SK-N-SH (cell line): ENCODE results near the gene PIAS4. TPM values are rescaled to one million over a fixed set of nuclear protein-coding genes. Genes with fewer than 3 reads are reported as not detected.

Experiments
- CTCF ChIA-PET: fragments of 300-600, 350-600 bp; formaldehyde crosslinking; extraction: SDS; loops from one replicate; lab custom pipeline; 2021; lab: Yijun Ruan, JAX
- POLR2A ChIA-PET: fragments of 350-600 bp; sonication (Branson Sonifier 250); formaldehyde crosslinking; extraction: SDS; loops from one replicate; lab custom pipeline; 2020; ENCODE audit warnings: antibody characterized with exemption, inconsistent platforms; lab: Yijun Ruan, JAX
- DNase-seq: peaks from one replicate; pipeline ENCODE4 v3.0.0; 2012
- H2AFZ ChIP-seq: fragments of 200-600 bp; sonication (generic); 2 replicates; pipeline ENCODE4 v1.8.1; 2016; ENCODE audit warnings: antibody characterized with exemption, mild to moderate bottlenecking, low read depth
- H3F3A ChIP-seq: fragments of 200-600 bp; sonication (generic); replicated peaks from 2 replicates; pipeline ENCODE3; 2016; ENCODE audit warnings: antibody characterized with exemption, mild to moderate bottlenecking; ENCODE audit not compliant: insufficient read depth
- H3K27ac ChIP-seq, 2 experiments: fragments of 200-500 bp in 1 of 2; fragments of 200-600 bp in 1 of 2; sonication (Bioruptor generic) in 1 of 2; sonication (generic), shearing (Covaris generic) in 1 of 2; 2 replicates each; pipeline versions ENCODE4 v1.5.1 to v1.6.1; 2014 to 2016; ENCODE audit warnings: low read depth in 2 of 2, inconsistent platforms in 1 of 2, low read length in 1 of 2, mild to moderate bottlenecking in 1 of 2, mixed read lengths in 1 of 2
- H3K27me3 ChIP-seq: fragments of 200-600 bp; sonication (generic), shearing (Covaris generic); 2 replicates; pipeline ENCODE4 v1.6.1; 2016; ENCODE audit warnings: mixed run types; ENCODE audit not compliant: insufficient read depth
- H3K36me3 ChIP-seq, 2 experiments: fragments of 200-500 bp in 1 of 2; fragments of 200-600 bp in 1 of 2; sonication (Bioruptor generic) in 1 of 2; sonication (generic) in 1 of 2; replicated peaks in 1 of 2; 2 replicates each; pipeline versions ENCODE3 to v1.5.1; 2014 to 2016; ENCODE audit warnings: low read length in 1 of 2, mild to moderate bottlenecking in 1 of 2; ENCODE audit not compliant: insufficient read depth in 2 of 2, control insufficient read depth in 1 of 2
- H3K4me1 ChIP-seq, 2 experiments: fragments of 200-500 bp in 1 of 2; fragments of 200-600 bp in 1 of 2; sonication (Bioruptor generic) in 1 of 2; sonication (generic), shearing (Covaris generic) in 1 of 2; 2 replicates each; pipeline versions ENCODE4 v1.5.1 to v1.6.1; 2014 to 2016; ENCODE audit warnings: low read depth in 1 of 2, low read length in 1 of 2, mixed run types in 1 of 2; ENCODE audit not compliant: insufficient read depth in 2 of 2, control insufficient read depth in 1 of 2
- H3K4me2 ChIP-seq: fragments of 200-600 bp; sonication (generic), shearing (Covaris generic); 2 replicates; pipeline ENCODE4 v1.6.1; 2017; ENCODE audit warnings: mixed run types
- H3K4me3 ChIP-seq, 2 experiments: fragments of 200-500 bp in 1 of 2; fragments of 200-600 bp in 1 of 2; sonication (Bioruptor generic) in 1 of 2; sonication (generic), shearing (Covaris generic) in 1 of 2; 2 replicates each; pipeline versions ENCODE4 v1.5.1 to v1.8.1; 2014 to 2016; ENCODE audit warnings: low read depth in 2 of 2, inconsistent platforms in 1 of 2, low read length in 1 of 2, mild to moderate bottlenecking in 1 of 2, mixed read lengths in 1 of 2, moderate library complexity in 1 of 2
- H3K79me2 ChIP-seq: fragments of 200-600 bp; sonication (generic); 2 replicates; pipeline ENCODE4 v1.8.1; 2017; ENCODE audit warnings: mild to moderate bottlenecking; ENCODE audit not compliant: insufficient read depth
- H3K9ac ChIP-seq: fragments of 200-600 bp; sonication (generic); 2 replicates; pipeline ENCODE4 v1.6.1; 2017; ENCODE audit warnings: mixed run types
- H3K9me2 ChIP-seq: fragments of 200-600 bp; sonication (generic); 2 replicates; pipeline ENCODE4 v1.6.1; 2017; ENCODE audit warnings: mixed run types
- H3K9me3 ChIP-seq: fragments of 200-600 bp; sonication (generic); 2 replicates; pipeline ENCODE4 v1.6.1; 2017; ENCODE audit warnings: mixed run types, mild to moderate bottlenecking, moderate library complexity
- H4K20me1 ChIP-seq: fragments of 200-600 bp; sonication (generic); 2 replicates; pipeline ENCODE4 v1.6.1; 2017; ENCODE audit warnings: mild to moderate bottlenecking, mixed run types; ENCODE audit not compliant: insufficient read depth
- ELF1 ChIP-seq: IDR thresholded peaks from 2 replicates; pipeline ENCODE4 v1.4.0; 2012
- EP300 ChIP-seq, 2 experiments: IDR thresholded peaks; 2 replicates each; pipeline versions ENCODE4 v1.4.0 to v1.6.1; 2012; ENCODE audit warnings: borderline replicate concordance in 1 of 2, low read depth in 1 of 2, low read length in 1 of 2
- EZH2phosphoT487 ChIP-seq: fragments of 200-600 bp; sonication (generic); IDR thresholded peaks from 2 replicates; pipeline ENCODE4 v1.6.1; 2017; ENCODE audit warnings: low read depth, mixed run types, mild to moderate bottlenecking, antibody characterized with exemption, moderate library complexity, borderline replicate concordance
- FOSL2 ChIP-seq: IDR thresholded peaks from 2 replicates; pipeline ENCODE4 v1.4.0; 2012; ENCODE audit warnings: low read depth, mild to moderate bottlenecking, moderate library complexity, borderline replicate concordance
- FOXM1 ChIP-seq: IDR thresholded peaks from 2 replicates; pipeline ENCODE4 v1.4.0; 2012; ENCODE audit warnings: low read depth, mild to moderate bottlenecking
- GABPA ChIP-seq: IDR thresholded peaks from 2 replicates; pipeline ENCODE4 v1.4.0; 2012; ENCODE audit warnings: low read depth, mild to moderate bottlenecking
- GATA2 ChIP-seq: sonication (generic); formaldehyde crosslinking; IDR thresholded peaks from 2 replicates; pipeline ENCODE4 v1.5.0; 2020; ENCODE audit warnings: mild to moderate bottlenecking, missing genetic modification reagents
- MXI1 ChIP-seq: IDR thresholded peaks from 2 replicates; pipeline ENCODE4 v1.6.1; 2012; ENCODE audit warnings: mild to moderate bottlenecking, low read depth, low read length, improper control_type of control experiment
- NRF1 ChIP-seq: IDR thresholded peaks from 2 replicates; pipeline ENCODE4 v1.6.1; 2012; ENCODE audit warnings: low read depth, mild to moderate bottlenecking, low read length
- POLR2AphosphoS5 ChIP-seq: IDR thresholded peaks from 2 replicates; pipeline ENCODE4 v1.6.1; 2012; ENCODE audit warnings: low read depth, low read length
- RAD21 ChIP-seq: IDR thresholded peaks from 2 replicates; pipeline ENCODE4 v1.6.1; 2012; ENCODE audit warnings: mild to moderate bottlenecking, low read length
- RCOR1 ChIP-seq: fragments of 150-350 bp; IDR thresholded peaks from 2 replicates; pipeline ENCODE4 v1.6.1; 2017; ENCODE audit warnings: antibody characterized with exemption, low read length
- RFX5 ChIP-seq: IDR thresholded peaks from 2 replicates; pipeline ENCODE4 v1.6.1; 2012; ENCODE audit warnings: mild to moderate bottlenecking, improper control_type of control experiment, low read length
- RXRA ChIP-seq: IDR thresholded peaks from 2 replicates; pipeline ENCODE4 v1.4.0; 2012; ENCODE audit warnings: low read depth, mild to moderate bottlenecking, borderline replicate concordance
- SMC3 ChIP-seq: IDR thresholded peaks from 2 replicates; pipeline ENCODE4 v1.6.1; 2012; ENCODE audit warnings: low read depth, low read length, improper control_type of control experiment
- TAF1 ChIP-seq: IDR thresholded peaks from 2 replicates; pipeline ENCODE4 v1.6.1; 2012; ENCODE audit warnings: low read depth, mild to moderate bottlenecking, low read length, moderate library complexity, borderline replicate concordance
- TCF12 ChIP-seq: IDR thresholded peaks from 2 replicates; pipeline ENCODE4 v1.4.0; 2012
- YY1 ChIP-seq: IDR thresholded peaks from 2 replicates; pipeline ENCODE4 v1.4.0; 2012; ENCODE audit warnings: low read depth, mild to moderate bottlenecking
- WGBS: methylation state at CpG from one replicate; pipeline ENCODE4 v1.1.6; 2017; ENCODE audit warnings: low lambda C conversion rate; 5-methylcytosine and 5-hydroxymethylcytosine counted together
- polyA plus RNA-seq, 3 experiments: library from polyadenylated mRNA; depleted of rRNA; stranded (reverse); fragments of >200 nt; gene quantifications; 2 replicates each; pipeline ENCODE4 v1.2.3, GENCODE V29; 2012
- TF ChIP-seq, protein P1 (sequence below): fragments of 200-600 bp; sonication (generic); IDR thresholded peaks from 2 replicates; pipeline ENCODE4 v1.6.1; 2017; ENCODE audit warnings: antibody characterized with exemption, mild to moderate bottlenecking, moderate library complexity
- TF ChIP-seq, protein P2 (sequence below): fragments of 150-350 bp; IDR thresholded peaks from 2 replicates; pipeline ENCODE4 v1.6.1; 2017; ENCODE audit warnings: antibody characterized with exemption, low read length, low read depth, borderline replicate concordance
- TF ChIP-seq, protein P3 (sequence below): fragments of 150-350 bp; IDR thresholded peaks from 2 replicates; pipeline ENCODE4 v1.6.1; 2016; ENCODE audit warnings: mild to moderate bottlenecking, low read depth, low read length
- TF ChIP-seq, protein P4 (sequence below): IDR thresholded peaks from 2 replicates; pipeline ENCODE4; 2012
- TF ChIP-seq, protein P5 (sequence below): IDR thresholded peaks from 2 replicates; pipeline ENCODE4 v1.4.0; 2012; ENCODE audit warnings: low read depth, borderline replicate concordance

PIAS4 gene, protein sequence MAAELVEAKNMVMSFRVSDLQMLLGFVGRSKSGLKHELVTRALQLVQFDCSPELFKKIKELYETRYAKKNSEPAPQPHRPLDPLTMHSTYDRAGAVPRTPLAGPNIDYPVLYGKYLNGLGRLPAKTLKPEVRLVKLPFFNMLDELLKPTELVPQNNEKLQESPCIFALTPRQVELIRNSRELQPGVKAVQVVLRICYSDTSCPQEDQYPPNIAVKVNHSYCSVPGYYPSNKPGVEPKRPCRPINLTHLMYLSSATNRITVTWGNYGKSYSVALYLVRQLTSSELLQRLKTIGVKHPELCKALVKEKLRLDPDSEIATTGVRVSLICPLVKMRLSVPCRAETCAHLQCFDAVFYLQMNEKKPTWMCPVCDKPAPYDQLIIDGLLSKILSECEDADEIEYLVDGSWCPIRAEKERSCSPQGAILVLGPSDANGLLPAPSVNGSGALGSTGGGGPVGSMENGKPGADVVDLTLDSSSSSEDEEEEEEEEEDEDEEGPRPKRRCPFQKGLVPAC
- 7.7 and 14.1 TPM in 2 replicates for polyA plus RNA-seq (2012; rRNA removed)
- polyA plus RNA-seq (2012; cell fraction: cytosol; rRNA removed) = 4.8 and 7.9 TPM in 2 replicates
- polyA plus RNA-seq (2012; cell fraction: nucleus; rRNA removed) = 17.7 and 23.8 TPM in 2 replicates

DNA sequence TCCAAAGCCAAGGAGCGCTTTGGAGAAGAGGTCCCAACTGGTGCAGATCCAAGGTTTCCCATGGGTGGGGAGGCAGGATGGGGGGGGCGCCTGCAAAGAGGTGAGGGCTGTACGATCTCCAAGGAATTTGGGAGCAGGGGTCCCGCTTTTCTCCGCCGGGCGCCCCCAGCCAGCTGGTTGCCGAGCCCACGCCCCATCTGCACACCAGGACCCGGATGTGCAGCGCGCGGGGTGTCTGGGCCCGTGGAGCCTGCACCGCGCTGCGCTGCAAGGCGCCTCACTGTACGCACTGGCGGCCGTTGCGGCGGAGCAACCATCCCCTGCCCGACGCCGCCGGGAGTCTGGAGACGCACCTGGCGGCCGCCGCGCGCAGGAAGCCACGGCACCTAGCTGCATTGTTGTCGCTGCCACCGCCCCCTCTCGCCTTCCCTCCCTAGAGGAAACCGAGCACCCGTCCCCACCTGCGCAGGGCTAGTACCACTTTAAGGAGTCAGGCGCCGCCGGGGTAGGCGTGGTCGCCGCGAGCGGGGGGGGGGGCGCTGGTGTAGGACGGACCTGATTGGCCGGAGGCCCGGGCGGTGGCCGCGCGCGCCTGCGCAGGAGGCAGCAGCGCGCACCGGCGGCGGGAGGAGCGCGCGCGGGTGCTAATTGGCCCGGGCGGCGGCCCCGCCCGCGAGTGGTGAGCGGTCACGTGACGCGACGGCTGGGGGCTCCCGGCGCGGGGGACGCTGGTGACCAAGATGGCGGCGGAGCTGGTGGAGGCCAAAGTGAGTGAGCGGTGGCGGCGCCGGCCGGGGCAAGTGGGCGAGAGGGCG is at the start of gene PIAS4:
Gene PIAS4, plus strand, starts transcription at position 716 of the 815 bp plus-strand sequence. Its CDS starts 25 bp downstream, at position 741.
- WGBS = 2% methylated on average over 6 of the region's 91 CpGs
- peak within 1 kb of the TSS; percentile 76 for H3K9ac ChIP-seq
- peaks cover 51% of the 10 kb centered on the region for H3K79me2 ChIP-seq
- peak within 1 kb of the TSS; percentile 79 to 86 for H3K4me3 ChIP-seq
- H3K4me2 ChIP-seq = peak within 1 kb of the TSS; percentile 96
- no peaks in the 10 kb centered on the region for H3K9me2 ChIP-seq
- H3K27me3 ChIP-seq = no peaks in the 10 kb centered on the region
- peaks cover 35% of the 10 kb centered on the region for H4K20me1 ChIP-seq
- ChIA-PET CTCF (interaction anchor here (0.6 to 5.8 kb wide), 4 partner anchors 19 to 179 kb away, joined by 3 to 38 read pairs (median 6); partner anchors contain the start of gene EEF2), POLR2A (interaction anchor here (0.6 to 2.3 kb wide), 4 partner anchors 8 to 59 kb away, joined by 3 to 11 read pairs (median 4); partner anchors contain the start of genes EEF2 and ZBTB7A)
- H3K36me3 ChIP-seq = peaks cover 0 to 8% of the 10 kb centered on the region in 2 experiments
- peaks cover 12 to 17% of the 10 kb centered on the region in 2 experiments; a peak in 3 of 4 replicates for H3K4me1 ChIP-seq
- peak within 1 kb of the TSS; percentile 99 for H2AFZ ChIP-seq
- no peaks in the 10 kb centered on the region for H3K9me3 ChIP-seq
- DNase-seq = peak; percentile 100
- H3K27ac ChIP-seq = peak within 1 kb of the TSS; percentile 56 to 91
- no peaks in the 10 kb centered on the region for H3F3A ChIP-seq
- TF ChIP-seq FOSL2 (no peak), NRF1 (peak; percentile 94), GABPA (no peak), POLR2AphosphoS5 (peak; percentile 80), YY1 (peak; percentile 90), MXI1 (peak; percentile 58), FOXM1 (no peak), GATA2 (no peak), SMC3 (no peak), EP300 (IDR thresholded peaks at IDR 0.05; ENCODE audit: borderline replicate concordance in 1 of 2, low read depth in 1 of 2, low read length in 1 of 2) (0 out of 4 replicates have a peak, but pooled peaks of 1 of the 2 experiments have one; percentile 9), ELF1 (peak; percentile 51), RXRA (no peak), TCF12 (no peak), EZH2phosphoT487 (no peak), RAD21 (no peak), RCOR1 (no peak), RFX5 (no peak), TAF1 (peak; percentile 95)
- TF ChIP-seq, protein P1, sequence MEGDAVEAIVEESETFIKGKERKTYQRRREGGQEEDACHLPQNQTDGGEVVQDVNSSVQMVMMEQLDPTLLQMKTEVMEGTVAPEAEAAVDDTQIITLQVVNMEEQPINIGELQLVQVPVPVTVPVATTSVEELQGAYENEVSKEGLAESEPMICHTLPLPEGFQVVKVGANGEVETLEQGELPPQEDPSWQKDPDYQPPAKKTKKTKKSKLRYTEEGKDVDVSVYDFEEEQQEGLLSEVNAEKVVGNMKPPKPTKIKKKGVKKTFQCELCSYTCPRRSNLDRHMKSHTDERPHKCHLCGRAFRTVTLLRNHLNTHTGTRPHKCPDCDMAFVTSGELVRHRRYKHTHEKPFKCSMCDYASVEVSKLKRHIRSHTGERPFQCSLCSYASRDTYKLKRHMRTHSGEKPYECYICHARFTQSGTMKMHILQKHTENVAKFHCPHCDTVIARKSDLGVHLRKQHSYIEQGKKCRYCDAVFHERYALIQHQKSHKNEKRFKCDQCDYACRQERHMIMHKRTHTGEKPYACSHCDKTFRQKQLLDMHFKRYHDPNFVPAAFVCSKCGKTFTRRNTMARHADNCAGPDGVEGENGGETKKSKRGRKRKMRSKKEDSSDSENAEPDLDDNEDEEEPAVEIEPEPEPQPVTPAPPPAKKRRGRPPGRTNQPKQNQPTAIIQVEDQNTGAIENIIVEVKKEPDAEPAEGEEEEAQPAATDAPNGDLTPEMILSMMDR = no peak
- TF ChIP-seq, protein P2, sequence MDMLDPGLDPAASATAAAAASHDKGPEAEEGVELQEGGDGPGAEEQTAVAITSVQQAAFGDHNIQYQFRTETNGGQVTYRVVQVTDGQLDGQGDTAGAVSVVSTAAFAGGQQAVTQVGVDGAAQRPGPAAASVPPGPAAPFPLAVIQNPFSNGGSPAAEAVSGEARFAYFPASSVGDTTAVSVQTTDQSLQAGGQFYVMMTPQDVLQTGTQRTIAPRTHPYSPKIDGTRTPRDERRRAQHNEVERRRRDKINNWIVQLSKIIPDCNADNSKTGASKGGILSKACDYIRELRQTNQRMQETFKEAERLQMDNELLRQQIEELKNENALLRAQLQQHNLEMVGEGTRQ = no peak; the same call in 1 of the 2 replicates
- TF ChIP-seq, protein P3, sequence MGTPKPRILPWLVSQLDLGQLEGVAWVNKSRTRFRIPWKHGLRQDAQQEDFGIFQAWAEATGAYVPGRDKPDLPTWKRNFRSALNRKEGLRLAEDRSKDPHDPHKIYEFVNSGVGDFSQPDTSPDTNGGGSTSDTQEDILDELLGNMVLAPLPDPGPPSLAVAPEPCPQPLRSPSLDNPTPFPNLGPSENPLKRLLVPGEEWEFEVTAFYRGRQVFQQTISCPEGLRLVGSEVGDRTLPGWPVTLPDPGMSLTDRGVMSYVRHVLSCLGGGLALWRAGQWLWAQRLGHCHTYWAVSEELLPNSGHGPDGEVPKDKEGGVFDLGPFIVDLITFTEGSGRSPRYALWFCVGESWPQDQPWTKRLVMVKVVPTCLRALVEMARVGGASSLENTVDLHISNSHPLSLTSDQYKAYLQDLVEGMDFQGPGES = no peak
- TF ChIP-seq, protein P4, sequence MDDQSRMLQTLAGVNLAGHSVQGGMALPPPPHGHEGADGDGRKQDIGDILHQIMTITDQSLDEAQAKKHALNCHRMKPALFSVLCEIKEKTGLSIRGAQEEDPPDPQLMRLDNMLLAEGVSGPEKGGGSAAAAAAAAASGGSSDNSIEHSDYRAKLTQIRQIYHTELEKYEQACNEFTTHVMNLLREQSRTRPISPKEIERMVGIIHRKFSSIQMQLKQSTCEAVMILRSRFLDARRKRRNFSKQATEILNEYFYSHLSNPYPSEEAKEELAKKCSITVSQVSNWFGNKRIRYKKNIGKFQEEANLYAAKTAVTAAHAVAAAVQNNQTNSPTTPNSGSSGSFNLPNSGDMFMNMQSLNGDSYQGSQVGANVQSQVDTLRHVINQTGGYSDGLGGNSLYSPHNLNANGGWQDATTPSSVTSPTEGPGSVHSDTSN = no peak
- TF ChIP-seq, protein P5, sequence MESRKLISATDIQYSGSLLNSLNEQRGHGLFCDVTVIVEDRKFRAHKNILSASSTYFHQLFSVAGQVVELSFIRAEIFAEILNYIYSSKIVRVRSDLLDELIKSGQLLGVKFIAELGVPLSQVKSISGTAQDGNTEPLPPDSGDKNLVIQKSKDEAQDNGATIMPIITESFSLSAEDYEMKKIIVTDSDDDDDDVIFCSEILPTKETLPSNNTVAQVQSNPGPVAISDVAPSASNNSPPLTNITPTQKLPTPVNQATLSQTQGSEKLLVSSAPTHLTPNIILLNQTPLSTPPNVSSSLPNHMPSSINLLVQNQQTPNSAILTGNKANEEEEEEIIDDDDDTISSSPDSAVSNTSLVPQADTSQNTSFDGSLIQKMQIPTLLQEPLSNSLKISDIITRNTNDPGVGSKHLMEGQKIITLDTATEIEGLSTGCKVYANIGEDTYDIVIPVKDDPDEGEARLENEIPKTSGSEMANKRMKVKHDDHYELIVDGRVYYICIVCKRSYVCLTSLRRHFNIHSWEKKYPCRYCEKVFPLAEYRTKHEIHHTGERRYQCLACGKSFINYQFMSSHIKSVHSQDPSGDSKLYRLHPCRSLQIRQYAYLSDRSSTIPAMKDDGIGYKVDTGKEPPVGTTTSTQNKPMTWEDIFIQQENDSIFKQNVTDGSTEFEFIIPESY = no peak
